ENCODE data around the gene FUCA2.
"Not testable (repeated sequence)": the region's sequence is repeated elsewhere in the genome, so short reads cannot be mapped to it uniquely, and the experiment has no call there.

FUCA2 gene

DNA sequence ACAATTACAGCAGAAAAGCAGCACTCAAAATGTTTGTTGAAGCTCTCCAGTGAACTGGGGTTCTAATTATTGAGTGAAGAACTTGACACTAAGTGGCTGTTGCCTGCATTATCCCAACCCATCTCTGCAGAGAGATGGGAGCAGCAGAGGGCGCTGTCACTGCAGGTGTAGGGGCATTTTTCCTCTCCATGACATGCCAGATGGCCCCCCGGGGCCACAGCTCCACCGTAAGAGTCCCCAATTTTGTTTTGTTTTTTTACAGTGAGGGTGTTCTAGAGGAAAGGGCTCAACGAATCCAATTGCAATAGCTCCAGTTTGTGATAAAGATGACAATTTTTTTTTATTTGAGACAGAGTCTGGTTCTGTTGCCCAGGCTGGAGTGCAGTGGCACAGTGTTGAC is 1.9 kb upstream of the FUCA2 start:
- no peak overlapping the region for H3K4me2 ChIP-seq
- H3K27ac ChIP-seq = no peak overlapping the region
- peaks cover 9 to 18% (median 14%) of the 10 kb centered on the region in 11 experiments; a peak in 21 of 22 replicates for H3K9me3 ChIP-seq (replicated peaks in 1 of 11)
- peaks cover 7 to 17% (median 13%) of the 10 kb centered on the region in 11 experiments; a peak in 21 of 22 replicates for H3K27me3 ChIP-seq
- no peak overlapping the region for H3K4me3 ChIP-seq
- no peak overlapping the region for H3K9ac ChIP-seq
- H4K20me1 ChIP-seq = no peaks in the 10 kb centered on the region
- peaks cover 8 to 26% (median 15%) of the 10 kb centered on the region in 10 experiments; a peak in 19 of 20 replicates for H3K4me1 ChIP-seq
- no peak for TF ChIP-seq Cebpa-rat (IDR thresholded peaks at IDR 0.05)
- H3K36me3 ChIP-seq = no peaks in the 10 kb centered on the region

GRCh38 chr6:143510326-143510725 is 1.2 kb downstream of the FUCA2 start:
- H3K9ac ChIP-seq, H3K36me3 ChIP-seq, H3K27ac ChIP-seq, H4K20me1 ChIP-seq: not testable (repeated sequence)
- Histone ChIP-seq H3K4me2 (peak overlapping the region in 3 of 11 experiments; percentile 80 to 86 (median 85); a peak in 4 of 22 replicates), H3K4me3 (peak overlapping the region in 2 of 10 experiments; percentile 47 to 56; a peak in 2 of 20 replicates), H3K27me3 (peaks cover 7 to 17% (median 13%) of the 10 kb centered on the region in 11 experiments; a peak in 21 of 22 replicates), H3K4me1 (peaks cover 8 to 14% (median 11%) of the 10 kb centered on the region in 10 experiments; a peak in 16 of 20 replicates), H3K9me3 (replicated peaks in 1 of 11) (peaks cover 9 to 18% (median 14%) of the 10 kb centered on the region in 11 experiments; a peak in 21 of 22 replicates)

DNA sequence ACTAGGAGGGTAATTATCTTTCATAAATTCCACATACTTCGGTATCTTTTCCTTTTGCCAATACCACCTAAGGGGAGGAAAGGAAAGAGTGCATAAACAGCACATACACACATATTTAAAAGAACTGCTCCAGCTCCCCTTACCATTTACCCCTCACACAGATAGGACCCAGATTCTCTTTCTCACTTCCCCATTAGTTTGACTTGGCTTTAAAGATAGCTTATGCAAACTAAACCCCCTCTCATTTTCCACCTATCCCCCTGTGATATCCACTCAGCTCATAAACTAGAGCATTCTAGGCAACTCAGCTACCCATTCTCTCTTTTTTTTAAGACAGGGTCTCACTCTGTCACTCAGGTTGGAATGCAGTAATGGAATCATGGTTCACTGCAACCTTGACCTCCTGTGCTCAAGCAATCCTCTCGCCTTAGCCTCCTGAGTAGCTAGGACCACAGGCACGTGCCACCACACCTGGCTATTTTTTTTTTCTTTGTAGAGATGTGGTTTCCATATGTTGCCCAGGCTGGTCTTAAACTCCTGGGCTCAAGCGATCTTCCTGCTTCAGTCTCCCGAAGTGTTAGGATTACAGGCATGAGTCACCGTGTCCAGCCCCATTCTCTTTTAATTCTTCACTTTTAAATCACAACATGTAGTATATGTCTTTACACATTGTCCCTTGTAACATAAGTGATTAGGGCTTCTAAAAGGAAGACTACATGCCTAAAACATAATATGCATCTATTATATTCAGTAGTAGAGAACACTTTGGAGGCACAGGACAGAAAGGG is 4.0 kb downstream of the FUCA2 start:
- Histone ChIP-seq H3K27ac (no peak overlapping the region), H3K27me3 (peaks cover 7 to 17% (median 13%) of the 10 kb centered on the region in 11 experiments; a peak in 21 of 22 replicates), H3K4me2 (no peak overlapping the region), H3K4me3 (no peak overlapping the region), H3K9me3 (replicated peaks in 1 of 11) (peaks cover 9 to 18% (median 14%) of the 10 kb centered on the region in 11 experiments; a peak in 21 of 22 replicates), H4K20me1 (no peaks in the 10 kb centered on the region), H3K9ac (no peak overlapping the region), H3K4me1 (peaks cover 8 to 14% (median 11%) of the 10 kb centered on the region in 10 experiments; a peak in 16 of 20 replicates), H3K36me3 (0 out of 22 replicates have a peak, but pooled peaks cover 0 to 9% (median 0%) of the 10 kb centered on the region in 11 experiments)
- no peak for TF ChIP-seq Cebpa-rat (IDR thresholded peaks at IDR 0.05)

GRCh38 chr6:143506620-143507019 is 4.9 kb downstream of the FUCA2 start:
- Histone ChIP-seq H3K27ac (no peak overlapping the region), H3K9me3 (replicated peaks in 1 of 11) (peaks cover 7 to 11% (median 9%) of the 10 kb centered on the region in 11 experiments; a peak in 21 of 22 replicates), H3K27me3 (peaks cover 5 to 12% (median 10%) of the 10 kb centered on the region in 11 experiments; a peak in 21 of 22 replicates), H3K4me1 (peaks cover 6 to 10% (median 9%) of the 10 kb centered on the region in 10 experiments; a peak in 16 of 20 replicates), H4K20me1 (no peaks in the 10 kb centered on the region), H3K9ac (no peak overlapping the region), H3K4me2 (no peak overlapping the region), H3K4me3 (no peak overlapping the region), H3K36me3 (0 out of 22 replicates have a peak, but pooled peaks cover 0 to 9% (median 0%) of the 10 kb centered on the region in 11 experiments)
- no peak for TF ChIP-seq Cebpa-rat (IDR thresholded peaks at IDR 0.05)

DNA sequence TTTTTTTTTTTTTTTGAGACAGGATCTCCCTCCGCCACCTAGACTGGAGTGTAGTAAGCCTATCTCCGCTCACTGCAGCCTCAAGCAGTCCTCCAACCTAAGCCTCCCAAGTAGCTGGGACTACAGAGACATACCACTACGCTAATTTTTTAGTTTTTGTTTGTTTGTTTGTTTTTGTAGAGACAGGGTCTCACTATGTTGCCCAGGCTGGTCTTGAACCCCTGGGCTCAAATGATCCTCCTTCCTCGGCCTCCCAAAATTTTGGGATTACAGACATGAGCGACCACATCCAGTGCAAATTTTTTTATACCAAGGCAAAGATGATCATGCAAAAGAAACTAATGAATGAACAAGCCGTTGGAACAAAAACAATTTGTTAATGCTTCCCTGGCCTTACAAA is 5.3 kb downstream of the FUCA2 start:
- no peak overlapping the region for H3K4me2 ChIP-seq
- no peak overlapping the region for H3K4me3 ChIP-seq
- H4K20me1 ChIP-seq = no peaks in the 10 kb centered on the region
- peaks cover 2 to 8% (median 5%) of the 10 kb centered on the region in 11 experiments; a peak in 20 of 22 replicates for H3K27me3 ChIP-seq
- no peak overlapping the region for H3K9ac ChIP-seq
- peaks cover 2 to 6% (median 5%) of the 10 kb centered on the region in 10 experiments; a peak in 15 of 20 replicates for H3K4me1 ChIP-seq
- peaks cover 3 to 7% (median 5%) of the 10 kb centered on the region in 11 experiments; a peak in 17 of 22 replicates for H3K9me3 ChIP-seq (replicated peaks in 1 of 11)
- H3K27ac ChIP-seq = no peak overlapping the region
- 0 out of 22 replicates have a peak, but pooled peaks cover 0 to 9% (median 0%) of the 10 kb centered on the region in 11 experiments for H3K36me3 ChIP-seq
- no peak for TF ChIP-seq Cebpa-rat (IDR thresholded peaks at IDR 0.05)

- no peak for TF ChIP-seq Cebpa-rat (IDR thresholded peaks at IDR 0.05)
- no peaks in the 10 kb centered on the region for H4K20me1 ChIP-seq
- H3K4me3 ChIP-seq = no peak overlapping the region
- H3K27ac ChIP-seq = no peak overlapping the region
- no peak overlapping the region for H3K4me2 ChIP-seq
- H3K4me1 ChIP-seq = no peaks in the 10 kb centered on the region; a peak in 1 of 20 replicates
- peaks cover 0 to 12% (median 0%) of the 10 kb centered on the region in 11 experiments; a peak in 1 of 22 replicates for H3K36me3 ChIP-seq
- no peak overlapping the region for H3K9ac ChIP-seq
- H3K27me3 ChIP-seq = peaks cover 0 to 1% (median 0%) of the 10 kb centered on the region in 11 experiments; a peak in 4 of 22 replicates
- 0 out of 22 replicates have a peak, but pooled peaks cover 0 to under 1% (median 0%) of the 10 kb centered on the region in 11 experiments for H3K9me3 ChIP-seq (replicated peaks in 1 of 11)
Observed at GRCh38 chr6:143505537-143505936, 6.0 kb downstream of the FUCA2 start.

DNA sequence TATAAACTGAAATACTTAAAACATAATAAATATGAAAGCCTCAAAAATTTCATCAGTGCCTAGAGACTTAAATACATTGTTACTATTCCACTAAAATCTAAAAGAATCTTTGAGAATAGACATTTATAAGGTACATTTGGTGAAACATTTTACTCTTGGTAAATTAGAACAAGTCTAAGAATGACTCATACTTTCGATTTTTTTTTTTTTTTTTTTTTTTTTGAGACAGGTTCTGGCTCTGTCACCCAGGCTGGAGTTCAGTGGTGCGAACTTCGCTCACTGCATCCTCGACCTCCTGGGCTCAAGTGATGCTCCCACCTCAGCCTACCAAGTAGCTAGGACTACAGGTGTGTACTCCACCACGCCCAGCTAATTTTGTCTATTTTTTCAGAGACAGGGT is 6.4 kb downstream of the FUCA2 start:
- no peaks in the 10 kb centered on the region for H3K27me3 ChIP-seq
- no peak for TF ChIP-seq Cebpa-rat (IDR thresholded peaks at IDR 0.05)
- H3K36me3 ChIP-seq = peaks cover 0 to 14% (median 0%) of the 10 kb centered on the region in 11 experiments; a peak in 1 of 22 replicates
- no peak overlapping the region for H3K4me3 ChIP-seq
- H3K9ac ChIP-seq = no peak overlapping the region
- no peak overlapping the region for H3K4me2 ChIP-seq
- H3K27ac ChIP-seq = no peak overlapping the region
- no peaks in the 10 kb centered on the region for H4K20me1 ChIP-seq
- no peaks in the 10 kb centered on the region for H3K4me1 ChIP-seq
- H3K9me3 ChIP-seq (replicated peaks in 1 of 11) = no peaks in the 10 kb centered on the region

DNA sequence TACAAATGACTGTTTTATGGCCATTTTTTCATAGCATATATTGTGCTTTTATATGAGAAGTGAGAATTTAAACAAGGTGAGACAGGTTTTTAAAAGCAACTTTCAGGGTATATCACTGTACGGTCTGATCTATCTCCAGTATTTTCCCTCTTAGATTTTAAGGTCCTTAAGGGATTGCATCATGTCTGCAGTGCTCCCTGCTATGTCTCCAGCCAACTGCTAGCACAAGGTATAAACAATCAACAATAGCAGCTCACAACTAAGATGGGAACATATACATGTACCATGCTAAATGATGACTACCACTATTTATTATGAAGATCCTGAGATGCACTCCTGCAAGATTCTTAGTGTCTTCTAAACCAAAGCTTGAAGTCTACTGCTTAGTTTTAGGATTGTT is 7.2 kb downstream of the FUCA2 start:
- H3K9me3 ChIP-seq (replicated peaks in 1 of 11) = no peaks in the 10 kb centered on the region
- H3K9ac ChIP-seq = no peak overlapping the region
- H3K27ac ChIP-seq = no peak overlapping the region
- no peak for TF ChIP-seq Cebpa-rat (IDR thresholded peaks at IDR 0.05)
- H3K4me1 ChIP-seq = no peaks in the 10 kb centered on the region
- H3K27me3 ChIP-seq = no peaks in the 10 kb centered on the region
- H3K4me2 ChIP-seq = no peak overlapping the region
- peaks cover 0 to 14% (median 0%) of the 10 kb centered on the region in 11 experiments; a peak in 1 of 22 replicates for H3K36me3 ChIP-seq
- no peaks in the 10 kb centered on the region for H4K20me1 ChIP-seq
- no peak overlapping the region for H3K4me3 ChIP-seq

GRCh38 chr6:143501851-143502250 is 9.7 kb downstream of the FUCA2 start:
- TF ChIP-seq Cebpa-rat (IDR thresholded peaks at IDR 0.05) = no peak
- Histone ChIP-seq H3K36me3 (peaks cover 0 to 20% (median 0%) of the 10 kb centered on the region in 11 experiments; a peak in 2 of 22 replicates), H3K4me1 (no peaks in the 10 kb centered on the region), H3K4me2 (no peak overlapping the region), H3K27ac (no peak overlapping the region), H3K9ac (no peak overlapping the region), H3K27me3 (no peaks in the 10 kb centered on the region), H4K20me1 (no peaks in the 10 kb centered on the region), H3K9me3 (replicated peaks in 1 of 11) (no peaks in the 10 kb centered on the region), H3K4me3 (no peak overlapping the region)
